ENCODE results near the gene MTHFD1L.
"Not testable (repeated sequence)": the region's sequence is repeated elsewhere in the genome, so short reads cannot be mapped to it uniquely, and the experiment has no call there.

The MTHFD1L gene

DNA sequence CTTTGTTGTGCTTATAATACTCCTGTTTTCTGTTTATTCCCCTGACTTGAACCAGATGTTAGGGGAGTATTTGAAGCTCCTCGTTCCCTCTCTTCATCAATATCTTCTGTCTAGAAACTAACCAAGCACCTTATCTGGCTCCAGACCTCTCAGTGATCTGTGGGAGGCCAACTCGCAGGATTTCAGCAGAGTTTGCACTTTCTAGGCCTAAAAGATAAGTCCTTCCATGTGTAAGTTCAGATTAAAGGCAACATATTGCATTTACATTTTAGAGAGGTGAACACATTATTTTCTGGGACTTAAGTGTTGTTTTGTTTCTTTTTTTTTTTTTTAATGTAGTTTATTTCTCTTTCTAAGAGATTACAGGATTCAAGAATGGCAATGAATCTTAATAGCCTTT lies 234.8 kb downstream of the MTHFD1L start:
- DNase-seq, result no peak

DNA sequence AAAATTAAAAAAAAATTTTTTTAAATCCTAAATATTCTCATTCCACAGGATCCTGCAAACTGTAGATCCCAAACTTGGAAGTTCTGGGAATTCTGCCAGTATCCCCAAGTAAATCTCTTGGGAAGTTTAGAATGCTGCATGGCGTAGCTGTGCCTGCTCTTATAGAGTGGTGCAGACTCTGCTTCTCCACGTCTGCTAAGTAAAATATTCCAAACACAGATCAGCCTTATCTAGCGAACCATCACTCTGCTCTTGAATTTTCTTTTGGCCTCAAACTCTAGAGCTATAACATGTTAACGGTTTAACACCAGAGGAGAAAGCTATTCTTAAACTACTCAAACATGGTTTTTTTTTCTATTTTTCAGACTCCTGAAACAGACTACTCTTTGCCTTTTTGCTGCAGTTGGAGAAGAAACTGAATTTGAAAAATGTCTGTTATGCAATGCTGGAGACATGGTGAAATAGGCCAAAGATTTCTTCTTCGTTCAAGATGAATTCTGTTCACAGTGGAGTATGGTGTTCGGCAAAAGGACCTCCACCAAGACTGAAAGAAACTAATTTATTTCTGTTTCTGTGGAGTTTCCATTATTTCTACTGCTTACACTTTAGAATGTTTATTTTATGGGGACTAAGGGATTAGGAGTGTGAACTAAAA lies 235.8 kb downstream of the MTHFD1L start:
- DNase-seq, result no peak

DNA sequence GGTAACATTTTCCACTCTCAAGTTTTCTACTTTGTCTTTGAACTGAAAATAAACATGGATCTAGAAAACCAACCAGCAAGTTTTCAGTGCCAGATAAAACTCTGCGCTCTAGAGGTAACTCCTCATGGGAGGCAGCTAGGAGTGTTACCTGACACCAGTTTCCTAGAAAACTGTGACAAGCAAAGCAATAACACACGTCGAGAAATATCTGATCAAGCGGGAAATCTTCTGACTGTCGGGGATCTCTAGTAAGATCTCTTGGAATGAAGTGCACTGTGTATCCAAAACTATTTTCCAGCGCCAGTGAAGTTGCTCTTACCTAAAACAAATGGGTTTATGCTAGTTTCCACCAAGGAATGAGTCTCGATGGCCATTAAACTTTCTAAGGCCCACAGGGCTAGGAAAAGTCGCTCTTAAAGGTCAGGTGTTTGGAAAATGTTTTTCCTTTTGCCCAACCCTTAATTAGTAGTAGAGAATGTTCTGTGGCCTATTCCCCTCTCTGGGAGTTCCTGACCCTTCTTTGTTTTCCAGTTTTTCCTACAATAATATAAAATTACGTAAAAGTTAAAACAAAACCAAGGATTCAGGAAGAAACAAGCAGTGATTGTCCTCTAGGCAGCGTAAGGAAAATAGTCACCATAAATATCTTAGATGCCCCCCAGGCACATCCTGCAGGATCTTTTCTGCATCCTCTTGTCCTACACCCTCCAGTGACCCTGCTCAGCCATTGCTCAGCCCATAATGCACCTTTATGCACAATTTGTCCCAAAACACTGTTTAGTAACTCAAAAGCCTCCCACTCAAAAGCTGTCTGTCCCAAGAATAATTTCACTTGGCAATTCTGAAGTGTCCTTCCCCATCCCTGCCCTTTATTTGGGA lies 236.6 kb downstream of the MTHFD1L start:
- DNase-seq, result no peak

DNA sequence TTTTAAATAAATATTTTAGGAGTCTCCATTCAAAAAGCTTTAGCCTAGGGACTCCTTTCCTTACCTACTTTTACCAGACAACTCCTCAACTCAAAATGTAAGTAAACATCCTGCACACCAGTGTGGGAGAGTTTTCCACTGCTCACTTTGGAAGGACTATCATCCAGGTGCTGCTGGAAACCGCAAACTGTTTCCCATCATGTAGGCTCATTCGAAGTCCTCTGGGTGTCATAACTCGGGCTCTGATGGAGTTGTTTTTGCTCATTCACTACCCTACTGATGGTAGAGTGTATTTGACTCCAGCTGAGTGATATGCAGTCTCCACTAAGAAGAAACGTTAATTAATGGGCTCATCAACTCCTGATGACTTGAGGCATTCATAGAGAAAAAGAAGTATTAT lies 237.8 kb downstream of the MTHFD1L start:
- no peak for DNase-seq

DNA sequence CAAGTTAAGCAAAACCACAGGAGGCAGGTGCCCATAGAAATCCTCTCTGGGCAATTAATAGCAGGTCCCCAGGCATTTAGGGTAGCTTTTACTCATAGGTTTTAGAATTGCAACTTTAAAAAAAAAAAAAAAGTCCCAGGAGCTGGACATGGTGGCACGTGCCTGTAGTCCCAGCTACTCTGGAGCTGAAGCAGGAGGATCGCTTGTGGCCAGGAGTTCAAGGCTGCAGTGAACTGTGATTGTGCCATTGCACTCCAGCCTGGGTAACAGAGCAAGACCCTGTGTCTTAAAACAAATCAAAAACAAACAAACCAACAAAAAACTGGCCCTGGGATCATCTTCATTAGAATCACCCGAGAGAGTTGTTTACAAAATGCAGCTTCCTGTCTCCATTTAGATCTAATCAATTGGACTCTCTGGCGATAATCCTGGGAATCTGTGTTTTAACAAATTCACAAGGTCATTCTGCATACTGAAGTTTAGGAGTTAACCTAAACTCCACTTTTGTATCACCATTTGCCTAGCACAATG lies 242.5 kb downstream of the MTHFD1L start:
- no peak for DNase-seq

DNA sequence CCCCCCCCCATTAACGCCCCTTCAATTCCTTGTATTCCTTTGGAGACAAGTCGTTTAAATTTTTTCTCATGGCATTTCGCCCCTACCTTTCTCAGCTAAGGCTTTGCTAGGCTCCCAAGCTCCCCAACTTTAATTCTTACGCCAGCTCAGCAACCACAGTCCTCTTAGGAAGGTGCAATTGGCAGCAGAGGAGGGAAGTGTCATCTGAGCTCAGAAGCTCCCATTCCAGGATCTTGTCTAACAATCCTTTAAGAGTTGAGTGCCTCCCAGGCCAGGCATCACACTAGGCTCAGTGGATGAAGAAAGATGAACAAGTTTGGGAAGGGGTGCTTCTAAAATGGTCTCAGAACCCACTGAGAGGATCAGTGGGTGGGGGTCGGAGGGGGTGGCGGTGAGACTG lies 243.0 kb downstream of the MTHFD1L start:
- DNase-seq, result no peak

DNA sequence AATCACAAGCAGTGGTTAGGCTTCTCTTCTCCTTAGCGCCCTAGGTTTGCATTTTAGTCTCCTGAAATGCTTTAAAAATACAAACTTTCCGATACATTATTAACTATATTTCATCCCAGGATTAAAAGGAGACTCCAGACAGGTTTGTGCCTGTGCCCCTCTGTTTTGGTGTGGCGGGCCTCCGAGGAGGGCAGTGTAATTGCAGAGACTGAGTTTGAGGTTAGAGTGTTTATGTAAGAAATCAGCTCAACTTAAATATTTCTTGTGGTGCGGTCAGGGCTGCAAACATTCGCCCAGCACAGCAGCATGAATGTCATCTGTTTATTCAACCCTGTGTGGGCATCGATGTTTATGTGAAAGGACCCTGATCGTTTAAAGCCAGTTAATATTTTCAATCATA lies 243.9 kb downstream of the MTHFD1L start:
- DNase-seq, result no peak

DNA sequence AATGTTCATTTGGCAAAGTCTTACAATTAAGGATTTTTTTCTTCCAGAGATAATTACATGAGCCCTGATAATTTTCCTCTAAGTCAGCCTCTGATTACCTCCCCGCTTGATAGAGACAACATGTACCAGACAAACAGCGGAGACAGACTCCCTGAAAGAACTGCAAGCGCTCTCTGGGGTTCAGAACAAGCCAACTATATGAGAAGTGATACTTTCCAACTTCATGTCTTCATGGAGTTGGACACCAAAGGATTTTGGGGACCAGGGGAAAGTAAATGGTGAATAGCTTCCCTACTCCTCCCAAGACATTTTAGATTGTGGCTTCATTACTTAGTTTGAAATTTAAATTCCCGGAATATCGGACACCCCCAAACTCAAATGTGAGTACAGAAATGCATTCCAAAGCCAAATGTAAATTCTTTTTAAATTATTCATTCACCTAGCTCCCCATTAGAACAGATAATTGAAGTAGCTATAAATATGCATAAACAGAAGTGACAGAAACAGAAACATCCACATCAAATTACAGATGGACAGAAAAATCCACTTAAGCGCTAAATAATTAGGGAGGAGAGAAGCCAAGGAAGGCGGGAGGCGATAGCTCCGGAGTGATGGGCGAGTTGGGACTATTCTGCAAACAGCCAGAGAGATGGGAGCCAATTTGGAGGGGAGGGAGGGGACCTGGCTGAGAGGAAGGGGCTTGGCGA lies 244.5 kb downstream of the MTHFD1L start:
- DNase-seq, result no peak

DNA sequence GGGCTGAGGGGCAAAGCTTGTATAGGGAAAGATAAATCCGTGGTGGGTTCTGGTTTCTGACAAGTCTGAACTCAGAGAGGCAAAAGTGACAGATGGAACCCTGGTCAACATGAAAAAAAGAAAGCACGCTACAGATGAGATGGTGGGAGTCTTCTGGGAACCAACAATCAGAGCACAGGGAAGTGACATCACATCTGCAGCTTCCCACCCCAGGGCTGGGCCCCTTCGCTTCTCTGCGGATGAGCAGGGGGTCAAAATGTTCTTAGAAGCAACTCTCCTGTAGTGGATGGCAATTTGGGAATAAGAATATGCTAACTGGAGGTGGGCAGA lies 245.0 kb downstream of the MTHFD1L start:
- no peak for DNase-seq

DNA sequence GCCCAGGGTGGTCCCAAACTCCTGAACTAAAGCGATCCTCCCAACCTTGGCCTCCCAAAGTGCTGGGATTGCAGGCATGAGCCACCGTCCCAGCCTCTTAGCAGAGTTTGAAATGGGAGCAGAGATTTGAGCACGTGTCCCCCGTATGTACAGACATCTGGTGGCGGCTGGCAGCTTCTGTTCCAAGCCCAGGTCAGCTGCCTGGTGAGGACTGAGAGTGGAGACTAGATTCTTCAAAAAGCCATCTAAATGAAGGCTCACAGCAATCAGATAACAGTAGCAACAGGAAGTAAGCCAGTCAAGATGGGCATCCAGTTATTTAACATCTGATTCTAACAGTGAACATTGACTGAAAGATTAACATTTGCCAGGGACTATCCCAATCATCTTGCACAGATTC lies 246.2 kb downstream of the MTHFD1L start:
- DNase-seq, result no peak

DNA sequence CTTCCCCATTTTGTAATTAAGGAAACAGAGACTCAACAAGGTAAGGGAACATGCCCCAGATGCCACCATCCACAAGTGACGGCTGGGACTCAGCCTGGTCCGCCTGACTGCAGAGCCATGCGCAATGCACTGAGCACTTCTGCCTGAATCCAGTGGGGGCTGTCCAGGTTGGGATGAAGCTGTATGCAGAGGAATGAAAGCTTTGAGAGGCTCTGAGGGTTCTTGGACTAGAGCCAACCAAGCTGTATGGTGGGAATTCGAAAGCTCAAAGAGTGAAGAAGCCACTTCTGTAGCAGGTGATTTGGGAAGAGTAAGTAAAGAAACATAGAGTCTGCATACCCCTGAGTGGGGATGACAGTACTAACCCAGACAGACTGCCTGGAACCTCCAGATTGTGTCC lies 246.6 kb downstream of the MTHFD1L start:
- no peak for DNase-seq

DNA sequence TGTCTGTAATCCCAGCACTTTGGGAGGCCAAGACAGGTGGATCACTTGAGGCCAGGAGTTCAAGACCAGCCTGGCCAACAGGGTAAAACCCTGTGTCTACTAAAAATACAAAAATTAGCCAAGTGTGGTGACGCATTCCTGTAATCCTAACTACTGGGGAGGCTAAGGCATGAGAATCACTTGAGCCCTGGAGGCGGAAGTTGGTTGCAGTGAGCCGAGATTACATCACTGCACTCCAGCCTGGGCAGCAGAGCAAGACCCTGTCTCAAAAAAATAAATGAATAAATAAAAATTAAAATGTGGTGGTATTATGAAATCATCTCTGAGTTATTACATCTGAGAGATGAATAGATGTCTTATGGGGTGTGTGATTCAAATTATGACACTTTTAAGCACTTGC lies 247.4 kb downstream of the MTHFD1L start:
- DNase-seq, result not testable (repeated sequence)

DNA sequence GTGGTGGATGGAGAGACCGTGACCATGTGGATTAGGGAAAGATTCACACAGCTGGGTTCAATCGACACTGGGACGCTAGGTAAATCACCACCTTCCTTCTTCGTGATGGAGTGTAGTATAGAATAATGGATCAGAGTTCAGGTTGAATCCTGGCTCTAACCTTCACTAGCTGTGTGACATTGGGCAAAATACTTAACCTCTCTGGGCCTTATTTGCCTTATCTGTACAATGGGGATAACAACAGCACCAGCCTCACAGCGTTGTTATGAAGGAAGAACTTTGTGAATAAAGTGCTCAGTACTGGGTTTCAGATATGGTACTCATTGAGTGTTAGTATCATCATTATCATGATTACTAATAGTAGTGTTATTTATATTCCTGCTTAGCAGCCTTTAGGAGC lies 248.1 kb downstream of the MTHFD1L start:
- DNase-seq, result no peak

DNA sequence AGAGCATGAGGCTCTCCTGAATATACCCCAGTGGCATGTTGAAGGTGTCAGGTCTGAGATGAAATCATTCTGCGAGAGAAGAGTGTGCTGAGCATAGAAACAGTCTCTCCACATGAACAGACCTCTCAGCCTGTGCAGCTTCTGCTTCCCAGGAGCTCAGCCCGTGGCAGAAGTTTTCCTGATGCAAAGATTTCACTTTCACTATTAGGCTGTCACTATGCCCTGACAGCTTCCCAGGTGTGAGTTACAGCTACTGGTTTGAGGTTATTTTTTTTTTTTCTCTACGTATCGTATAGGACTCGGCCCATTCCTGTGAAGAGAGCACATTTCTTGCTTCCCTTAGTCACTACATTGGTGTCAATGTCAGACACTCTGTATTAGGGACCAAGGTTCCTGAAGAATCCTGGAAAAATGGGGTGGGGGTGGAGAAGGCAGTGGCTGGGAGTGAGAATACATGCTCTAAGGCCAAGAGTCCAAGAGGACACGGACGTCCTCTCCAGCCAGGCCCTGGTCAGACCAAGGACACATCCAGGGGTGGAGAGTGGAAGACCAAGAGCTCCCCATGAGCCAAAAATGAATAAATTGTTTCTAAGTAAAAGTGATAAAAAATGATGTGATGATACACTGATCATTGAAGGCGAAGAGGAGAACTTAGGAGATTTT lies 253.1 kb downstream of the MTHFD1L start:
- no peak for DNase-seq

DNA sequence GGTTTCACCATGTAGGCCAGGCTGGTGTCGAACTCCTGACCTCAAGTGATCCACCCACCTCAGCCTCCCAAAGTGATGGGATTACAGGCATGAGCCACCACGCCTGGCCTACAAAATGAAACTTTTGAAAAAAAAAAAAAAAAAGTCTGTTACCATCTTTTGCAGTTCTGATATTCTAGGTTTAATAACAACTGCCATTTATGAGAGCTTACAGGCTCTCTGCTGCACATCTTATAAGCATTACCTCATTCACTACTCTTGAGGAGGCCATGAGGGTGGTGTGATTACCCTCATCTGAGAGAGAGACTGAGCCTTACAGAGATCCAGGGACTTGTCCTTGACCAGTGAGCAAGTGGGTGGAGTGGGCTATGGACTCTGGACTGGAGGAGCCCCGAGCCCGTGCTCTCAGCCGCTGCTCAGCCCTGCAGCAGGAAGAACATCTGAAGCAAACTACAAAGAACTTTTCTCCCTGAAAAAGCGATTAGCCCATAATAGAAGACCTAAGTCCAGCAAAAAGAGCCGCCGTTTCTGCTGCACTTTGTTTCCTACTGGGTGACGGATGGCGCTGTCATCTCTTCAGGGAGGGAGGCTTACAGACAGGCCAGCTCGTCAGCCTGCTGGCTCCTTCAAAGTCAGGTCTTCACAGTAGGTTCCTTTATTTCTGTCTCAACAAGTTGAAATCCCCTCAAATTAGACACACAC lies 254.5 kb downstream of the MTHFD1L start:
- no peak for DNase-seq

DNA sequence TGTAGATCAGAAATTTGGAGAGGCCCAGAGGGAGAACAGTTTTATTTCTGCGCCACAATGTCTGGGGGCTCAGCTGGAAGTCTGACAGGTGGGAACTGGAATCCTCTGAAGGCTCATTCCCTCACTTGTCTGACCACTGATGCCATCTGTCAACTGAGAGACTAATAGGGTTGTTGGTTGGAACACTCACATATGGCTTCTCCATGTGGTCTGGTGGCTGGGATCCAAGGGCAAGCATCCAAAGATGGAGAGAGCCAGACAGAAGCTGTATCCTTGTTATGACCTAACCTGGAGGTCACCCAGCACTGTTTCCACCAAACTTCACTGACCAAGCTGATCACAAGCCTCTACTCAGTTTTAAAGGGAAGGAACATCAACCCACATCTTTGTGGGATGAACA lies 256.4 kb downstream of the MTHFD1L start:
- no peak for DNase-seq

DNA sequence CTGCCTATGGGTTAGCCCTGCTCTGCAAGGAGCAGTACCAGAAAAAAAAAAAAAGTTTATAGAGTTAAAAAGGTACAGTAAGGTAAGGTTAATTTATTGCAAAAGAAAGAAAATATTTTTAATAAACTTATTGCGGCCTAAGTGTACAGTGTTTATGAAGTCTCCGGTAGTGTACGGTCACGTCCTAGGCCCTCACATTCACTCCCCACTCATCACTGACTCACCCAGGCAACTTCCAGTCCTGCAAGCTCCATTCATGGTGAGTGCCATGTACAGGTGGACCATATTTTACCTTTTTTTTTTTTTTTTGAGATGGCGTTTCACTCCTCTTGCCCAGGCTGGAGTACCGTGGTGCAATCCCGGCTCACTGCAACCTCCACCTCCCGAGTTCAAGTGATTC lies 258.1 kb downstream of the MTHFD1L start:
- not testable (repeated sequence) for DNase-seq

DNA sequence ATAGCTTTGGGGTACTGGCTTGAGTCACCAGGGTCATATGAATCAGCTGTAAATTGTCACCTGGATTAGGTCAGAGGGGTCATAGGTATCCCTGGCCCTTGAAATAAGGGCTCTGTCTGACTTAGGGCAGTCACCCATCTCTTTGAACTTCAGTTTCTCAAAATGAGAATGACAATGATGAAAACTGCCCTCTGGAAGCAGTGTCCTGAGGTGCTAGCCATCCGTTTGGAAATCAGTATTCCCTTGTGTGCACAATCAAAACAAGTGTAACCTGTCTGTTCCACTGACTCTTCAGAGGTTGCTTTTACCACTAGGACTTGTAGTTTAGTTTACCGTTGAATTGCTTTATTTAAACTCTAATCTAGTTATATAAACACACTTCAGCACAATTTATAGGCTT lies 259.7 kb downstream of the MTHFD1L start:
- not testable (repeated sequence) for DNase-seq

DNA sequence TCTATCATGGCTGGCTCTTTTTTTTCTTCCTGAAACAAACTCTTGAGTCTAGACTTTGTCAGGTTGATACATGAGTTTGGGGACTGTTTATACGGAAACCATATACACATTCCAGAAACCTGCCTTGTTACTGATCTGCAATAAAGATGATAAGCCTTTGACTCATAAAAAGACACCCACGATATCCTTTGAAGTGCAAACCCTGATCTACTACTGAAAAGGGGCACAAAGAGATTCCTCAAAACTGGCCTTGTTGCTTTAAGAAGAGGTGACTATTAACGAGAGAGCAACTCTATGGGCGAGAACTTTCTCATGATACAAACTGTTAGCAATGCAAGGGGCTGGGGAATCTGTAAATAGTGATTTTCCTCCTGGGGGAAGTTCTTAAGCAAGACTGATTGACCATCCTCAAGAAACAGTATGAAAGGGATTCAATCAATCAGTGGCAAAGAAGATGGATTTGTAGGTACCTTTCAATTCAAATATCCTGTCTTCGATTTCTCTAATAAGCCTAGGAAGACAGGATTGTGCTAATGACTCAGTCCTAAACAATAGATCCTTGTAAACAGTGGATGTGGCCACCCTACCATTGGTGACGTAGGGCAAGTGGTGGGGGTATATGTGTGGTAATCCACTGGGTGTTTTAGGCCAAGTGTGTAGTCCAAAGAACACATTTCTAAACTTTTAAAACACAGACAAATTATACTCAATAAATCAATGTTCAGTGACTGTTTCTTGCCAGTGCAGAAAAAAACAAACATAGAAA lies 260.3 kb downstream of the MTHFD1L start:
- not testable (repeated sequence) for DNase-seq

DNA sequence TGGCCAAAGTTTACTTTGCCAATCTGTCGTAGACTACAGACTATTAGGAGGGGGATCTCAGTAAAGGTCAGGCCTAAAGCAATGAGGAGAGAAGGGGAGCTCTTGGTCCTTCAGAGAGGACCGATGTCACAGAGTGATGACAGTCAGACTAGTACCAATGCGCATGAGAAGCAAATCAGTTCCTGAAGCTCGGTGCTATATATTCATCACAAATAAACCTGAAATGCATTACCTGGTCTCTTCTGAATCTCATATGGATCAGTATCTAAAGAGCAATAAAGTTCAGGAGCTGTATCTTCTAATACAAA lies 260.9 kb downstream of the MTHFD1L start:
- not testable (repeated sequence) for DNase-seq

DNA sequence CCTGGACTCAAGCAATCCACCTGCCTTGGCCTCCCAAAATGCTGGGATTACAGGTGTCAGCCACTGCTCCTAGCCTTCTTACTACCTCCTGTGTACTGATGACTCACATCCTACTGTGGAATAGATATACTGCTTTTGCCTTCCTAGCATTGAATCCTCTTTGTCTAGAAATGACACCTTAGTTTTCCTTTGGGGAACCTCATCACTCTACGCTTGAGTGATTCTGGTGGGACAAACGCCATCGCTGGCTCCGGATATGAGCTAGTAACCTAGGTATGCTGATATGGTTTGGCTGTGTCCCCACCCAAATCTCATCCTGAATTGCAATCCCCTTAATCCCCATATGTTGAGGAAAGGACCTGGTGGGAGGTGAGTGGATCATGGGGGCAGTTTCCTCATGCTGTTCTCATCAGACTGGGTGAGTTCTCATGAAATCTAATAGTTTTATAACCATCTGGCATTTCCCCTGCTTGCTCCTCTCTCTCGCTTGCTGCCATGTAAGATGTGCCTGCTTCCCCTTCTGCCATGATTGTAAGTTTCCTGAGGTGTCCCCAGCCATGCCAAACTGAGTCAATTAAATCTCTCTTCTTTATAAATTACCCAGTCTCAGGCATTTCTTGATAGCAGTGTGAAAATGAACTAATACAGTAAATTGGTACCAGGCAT lies 261.8 kb downstream of the MTHFD1L start:
- DNase-seq, result not testable (repeated sequence)
